HFF-Myc (cell line): Measurements from ENCODE around the gene RNF128.

ENCODE experiments used
- DNase-seq: peaks from one replicate; pipeline ENCODE4 v3.0.0-alpha.2; 2011; ENCODE audit warnings: low read depth; ENCODE audit errors: extremely low read depth
- H3K4me3 ChIP-seq: replicated peaks from 2 replicates; pipeline ENCODE4 v1.5.1; 2011; ENCODE audit warnings: low read depth, mild to moderate bottlenecking, control low read depth, low read length
- CTCF ChIP-seq: IDR thresholded peaks from 2 replicates; pipeline ENCODE4 v1.5.1; 2012; ENCODE audit warnings: mild to moderate bottlenecking, low read depth, low read length, control low read depth; ENCODE audit errors: missing control alignments

RNF128 gene

GRCh38 chrX:106780264-106780663 is 53.8 kb downstream of the RNF128 start:
- no peak overlapping the region for H3K4me3 ChIP-seq
- no peak for DNase-seq
- TF ChIP-seq CTCF: no peak

GRCh38 chrX:106780664-106781377 is 54.3 kb downstream of the RNF128 start:
- no peak overlapping the region for H3K4me3 ChIP-seq
- TF ChIP-seq CTCF: no peak
- no peak for DNase-seq

GRCh38 chrX:106783716-106784115 is 57.2 kb downstream of the RNF128 start:
- H3K4me3 ChIP-seq: no peak overlapping the region
- TF ChIP-seq CTCF: no peak
- no peak for DNase-seq

- no peak for DNase-seq
- H3K4me3 ChIP-seq: no peak overlapping the region
- TF ChIP-seq CTCF: no peak
Observed at GRCh38 chrX:106791495-106791894, 65.0 kb downstream of the RNF128 start.

- peak overlapping the region; percentile 71 for H3K4me3 ChIP-seq
- TF ChIP-seq CTCF: no peak
- DNase-seq: no peak
Observed at GRCh38 chrX:106802063-106802387, 75.5 kb downstream of the RNF128 start.

GRCh38 chrX:106802388-106803275 is 76.1 kb downstream of the RNF128 start, which contains the start of gene TBC1D8B:
Gene TBC1D8B, plus strand, starts transcription at chrX:106802673. Its CDS starts 181 bp downstream, at chrX:106802854.
- DNase-seq: peak; percentile 72
- no peak for TF ChIP-seq CTCF

More at GRCh38 chrX:106802388-106803275, 76.1 kb downstream of the RNF128 start, which contains the start of gene TBC1D8B:
- peak within 1 kb of the TSS; percentile 71 for H3K4me3 ChIP-seq
